Esophagus muscularis mucosa (tissue), 4 donors: ENCODE measurements around the gene ZMYM2. TPM values are rescaled to one million over a fixed set of nuclear protein-coding genes. Genes with fewer than 3 reads are reported as not detected.

Source experiments
- DNase-seq: peaks from one replicate; pipeline ENCODE4 v3.0.0-alpha.2; 2017; ENCODE audit errors: extremely low spot score
- H3K27ac ChIP-seq, 4 donors: fragments of 200-600 bp; sonication (generic); replicated peaks in 1 of 4; 1 replicate in 3 of 4; 2 replicates in 1 of 4; pipeline ENCODE4 v1.5.1; 2016 to 2019; ENCODE audit warnings: mild to moderate bottlenecking in 1 of 4
- H3K27me3 ChIP-seq, 4 donors: fragments of 200-600 bp; sonication (generic); one replicate each; pipeline versions ENCODE4 v1.5.1 to v1.6.0; 2016 to 2019
- H3K36me3 ChIP-seq, 4 donors: fragments of 200-600 bp; sonication (generic); one replicate each; pipeline ENCODE4 v1.5.1; 2016 to 2019
- H3K4me1 ChIP-seq, 4 donors: fragments of 200-600 bp; sonication (generic); one replicate each; pipeline ENCODE4 v1.5.1; 2016 to 2019
- H3K4me3 ChIP-seq, 4 donors: fragments of 200-600 bp; sonication (generic); 1 replicate in 2 of 4; 2 replicates in 2 of 4; pipeline ENCODE4 v1.5.1; 2016 to 2019; ENCODE audit warnings: mild to moderate bottlenecking in 4 of 4, moderate library complexity in 1 of 4
- H3K9me3 ChIP-seq, 4 donors: fragments of 200-600 bp; sonication (generic); 1 replicate in 3 of 4; 2 replicates in 1 of 4; pipeline ENCODE4 v1.5.1; 2016 to 2019
- CTCF ChIP-seq, 3 experiments: fragments of 200-600 bp in 2 of 3; fragments of 450-650 bp in 1 of 3; sonication (generic) in 2 of 3; IDR thresholded peaks; one replicate each; pipeline ENCODE4 v1.5.1; 2017 to 2019; ENCODE audit warnings: antibody characterized with exemption in 3 of 3, mild to moderate bottlenecking in 2 of 3, moderate library complexity in 1 of 3
- EP300 ChIP-seq: sonication (generic); formaldehyde crosslinking; IDR thresholded peaks from one replicate; pipeline ENCODE4 v1.6.1; 2017; ENCODE audit warnings: antibody characterized with exemption
- POLR2A ChIP-seq: fragments of 450-650 bp; IDR thresholded peaks from one replicate; pipeline ENCODE4 v1.6.1; 2017; ENCODE audit warnings: antibody characterized with exemption, moderate library complexity, mild to moderate bottlenecking, low read depth
- POLR2AphosphoS5 ChIP-seq, 2 donors: sonication (generic); formaldehyde crosslinking; IDR thresholded peaks; one replicate each; pipeline ENCODE4 v1.6.1; 2017; ENCODE audit warnings: antibody characterized with exemption in 2 of 2
- WGBS: methylation state at CpG from one replicate; pipeline ENCODE4 v1.1.5; 2018; 5-methylcytosine and 5-hydroxymethylcytosine counted together
- intact Hi-C: fragments of 100-400 bp; cut with DNase I; formaldehyde crosslinking; loops from one replicate; pipeline ENCODE4 v1.15.1; 2023
- total RNA-seq, 4 donors: library from RNA; depleted of rRNA; stranded (reverse); fragments of >200 nt; gene quantifications; one replicate each; pipeline versions ENCODE4 v1.1.0 to v1.2.1, GENCODE V29; 2016

Gene ZMYM2
- total RNA-seq, 4 donors from 2014 or later: 36.8 to 49.4 (median 45.5) TPM

DNA sequence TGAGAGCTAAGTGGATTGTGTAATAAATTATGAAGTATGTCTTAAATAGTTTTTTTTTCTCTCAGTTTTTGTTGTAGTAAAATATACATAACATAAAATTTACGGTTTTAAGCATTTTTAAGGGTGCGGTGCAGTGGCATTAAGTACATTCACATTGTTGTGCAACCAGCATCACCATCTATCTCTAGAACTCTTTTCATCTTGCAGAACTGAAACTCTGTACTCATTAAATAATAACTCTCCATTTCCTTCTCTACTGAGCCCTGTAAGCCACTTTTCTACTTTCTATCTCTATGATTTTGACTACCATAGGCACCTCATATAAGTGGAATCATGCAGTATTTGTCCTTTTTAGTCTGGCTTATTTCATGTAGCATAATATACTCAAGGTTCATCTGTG lies 115.2 kb downstream of the ZMYM2 start:
- H3K27me3 ChIP-seq: no peaks in the 10 kb centered on the region
- no peaks in the 10 kb centered on the region for H3K9me3 ChIP-seq
- H3K27ac ChIP-seq: peak overlapping the region in 1 of 4 donors; percentile 5
- intact Hi-C loops: no loop called here
- DNase-seq: no peak
- H3K4me3 ChIP-seq: no peak overlapping the region
- peaks cover 0 to 4% (median 0%) of the 10 kb centered on the region in 4 donors for H3K4me1 ChIP-seq
- H3K36me3 ChIP-seq: peaks cover 0 to 68% (median 38%) of the 10 kb centered on the region in 4 donors
- TF ChIP-seq POLR2AphosphoS5 (IDR thresholded peaks at IDR 0.05) (no peak), POLR2A (no peak), CTCF (IDR thresholded peaks at IDR 0.05) (no peak), EP300 (no peak)
- WGBS: 83% methylated on average over 2 of the region's 2 CpGs

DNA sequence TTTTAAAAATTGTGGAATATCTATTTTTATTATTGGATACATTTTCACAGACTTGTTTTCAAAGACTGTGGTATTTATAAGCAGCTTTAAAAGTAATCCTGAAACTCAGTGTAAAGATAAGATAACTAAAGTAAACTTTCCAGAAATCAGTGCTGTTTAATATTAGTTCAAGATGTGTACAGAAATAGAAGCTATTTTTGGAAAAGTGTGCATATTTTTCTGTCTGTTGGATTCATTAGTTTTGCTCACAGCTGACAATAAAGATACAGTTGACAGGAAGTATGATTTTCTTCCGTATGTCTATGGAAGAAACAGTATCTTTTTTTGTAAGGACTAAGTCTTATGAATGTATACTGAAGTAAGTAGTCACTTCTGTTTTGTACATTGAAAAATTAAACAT lies 116.4 kb downstream of the ZMYM2 start:
- Histone ChIP-seq H3K4me1 (peaks cover 0 to 4% (median 2%) of the 10 kb centered on the region in 4 donors), H3K27ac (no peak overlapping the region), H3K27me3 (no peaks in the 10 kb centered on the region), H3K9me3 (no peaks in the 10 kb centered on the region), H3K36me3 (peaks cover 0 to 62% (median 32%) of the 10 kb centered on the region in 4 donors), H3K4me3 (no peak overlapping the region)
- 43% methylated on average over 1 of the region's 1 CpG for WGBS
- TF ChIP-seq POLR2AphosphoS5 (IDR thresholded peaks at IDR 0.05) (no peak), EP300 (no peak), CTCF (IDR thresholded peaks at IDR 0.05) (no peak), POLR2A (no peak)
- DNase-seq: no peak
- intact Hi-C loops: no loop called here

- no peak overlapping the region for H3K4me3 ChIP-seq
- no peaks in the 10 kb centered on the region for H3K27me3 ChIP-seq
- DNase-seq: no peak
- H3K36me3 ChIP-seq: peaks cover 0 to 56% (median 15%) of the 10 kb centered on the region in 4 donors
- H3K4me1 ChIP-seq: peaks cover 0 to 5% (median 3%) of the 10 kb centered on the region in 4 donors
- intact Hi-C loops: no loop called here
- H3K9me3 ChIP-seq: no peaks in the 10 kb centered on the region
- no peak overlapping the region for H3K27ac ChIP-seq
- TF ChIP-seq EP300 (no peak), POLR2AphosphoS5 (IDR thresholded peaks at IDR 0.05) (no peak), CTCF (IDR thresholded peaks at IDR 0.05) (no peak), POLR2A (no peak)
- WGBS: 83% methylated on average over 2 of the region's 2 CpGs
Observed at GRCh38 chr13:20077086-20077485, 118.6 kb downstream of the ZMYM2 start.

DNA sequence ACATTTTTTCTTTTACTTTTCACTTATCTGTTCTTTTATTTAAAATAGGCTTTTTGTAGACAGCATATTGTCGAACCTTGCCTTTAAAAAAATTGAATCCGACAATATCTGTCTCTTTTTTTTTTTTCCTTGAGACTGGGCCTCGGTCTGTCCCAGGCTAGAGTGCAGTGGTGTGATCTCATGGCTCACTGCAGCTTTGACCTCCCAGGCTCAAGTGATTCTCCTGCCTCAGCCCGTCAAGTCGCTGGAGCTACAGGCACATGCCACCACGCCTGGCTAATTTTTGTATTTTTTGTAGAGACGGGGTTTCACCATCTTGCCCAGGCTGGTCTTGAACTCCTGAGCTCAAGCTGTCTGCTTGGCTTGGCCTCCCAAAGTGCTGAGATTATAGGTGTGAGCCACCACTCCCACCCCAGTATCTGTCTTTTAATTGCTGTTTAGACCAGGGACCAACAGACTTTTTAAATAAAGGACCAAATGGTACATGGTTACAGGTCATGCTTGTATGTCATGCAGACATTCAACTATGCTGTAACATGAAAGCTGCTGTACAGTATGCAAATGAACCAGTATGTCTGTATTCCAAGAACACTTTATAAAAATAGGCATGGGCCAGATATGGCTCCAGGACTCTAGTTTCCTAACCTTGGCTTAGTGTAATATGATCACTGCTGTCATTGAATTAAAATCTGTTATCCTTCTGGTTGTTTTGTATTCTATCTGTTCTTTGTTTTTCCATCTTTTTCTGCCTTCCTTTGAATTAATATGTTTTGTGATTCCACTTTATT lies 122.0 kb downstream of the ZMYM2 start:
- DNase-seq: no peak
- Histone ChIP-seq H3K4me1 (peaks cover 0 to 5% (median 1%) of the 10 kb centered on the region in 4 donors), H3K27ac (no peak overlapping the region), H3K4me3 (no peak overlapping the region), H3K36me3 (peaks cover 12 to 63% (median 37%) of the 10 kb centered on the region in 4 donors), H3K27me3 (no peaks in the 10 kb centered on the region), H3K9me3 (no peaks in the 10 kb centered on the region)
- 94% methylated on average over 7 of the region's 7 CpGs for WGBS
- TF ChIP-seq EP300 (no peak), POLR2AphosphoS5 (IDR thresholded peaks at IDR 0.05) (no peak), POLR2A (no peak), CTCF (IDR thresholded peaks at IDR 0.05) (no peak)
- intact Hi-C loops: no loop called here
